K562 (cell line): ENCODE data around the gene PITRM1. TPM values are rescaled to one million over a fixed set of nuclear protein-coding genes. Genes with fewer than 3 reads are reported as not detected.
A peak's percentile ranks its signal among the peaks of the same experiment; 100 is the strongest.

Experiments used
- BRD9 ChIP-seq: fragments of 450-650 bp; IDR thresholded peaks from 2 replicates; pipeline ENCODE4 v1.6.1; 2018; ENCODE audit warnings: low read depth; ENCODE audit not compliant: partially characterized antibody
- CEBPG ChIP-seq, 3 experiments: fragments of 200-800 bp in 1 of 3; sonication (Bioruptor generic) in 1 of 3; sonication (generic) in 1 of 3; formaldehyde crosslinking in 1 of 3; IDR thresholded peaks in 2 of 3; conservative IDR thresholded peaks in 1 of 3; 2 replicates each; pipeline versions ENCODE4 v1.6.1 to v1.8.0; 2016 to 2022; ENCODE audit warnings: missing compliant biosample characterization in 2 of 3, missing genetic modification characterization in 2 of 3, mild to moderate bottlenecking in 1 of 3, missing genetic modification reagents in 1 of 3
- CREB5 ChIP-seq: fragments of 250-450 bp; sonication (Bioruptor Pico); IDR thresholded peaks from 2 replicates; pipeline ENCODE4 v1.5.0; 2020; ENCODE audit warnings: mild to moderate bottlenecking
- CUX1 ChIP-seq: fragments of 200-800 bp; sonication (Bioruptor generic); IDR thresholded peaks from 2 replicates; pipeline ENCODE4 v1.6.1; 2016; ENCODE audit warnings: missing genetic modification characterization, missing compliant biosample characterization
- HNRNPL ChIP-seq: fragments of 200-400 bp; formaldehyde crosslinking; IDR thresholded peaks from 2 replicates; pipeline ENCODE4 v1.6.1; 2017; ENCODE audit warnings: low read depth, mild to moderate bottlenecking, low read length
- KDM1A ChIP-seq, 2 experiments: fragments of 450-650 bp; IDR thresholded peaks; 2 replicates each; pipeline ENCODE4 v1.6.1; 2016; ENCODE audit warnings: mild to moderate bottlenecking in 2 of 2
- PCBP1 ChIP-seq: fragments of 200-400 bp; formaldehyde crosslinking; IDR thresholded peaks from 2 replicates; pipeline ENCODE4 v1.6.1; 2018; ENCODE audit warnings: mild to moderate bottlenecking, low read depth, low read length; ENCODE audit not compliant: poor library complexity, severe bottlenecking
- PML ChIP-seq: IDR thresholded peaks from 2 replicates; pipeline ENCODE4 v1.6.1; 2012; ENCODE audit warnings: low read length, inconsistent platforms
- RBM34 ChIP-seq: fragments of 200-400 bp; formaldehyde crosslinking; IDR thresholded peaks from 2 replicates; pipeline ENCODE4 v1.6.1; 2018; ENCODE audit warnings: low read length, borderline replicate concordance; ENCODE audit not compliant: insufficient read depth
- SPI1 ChIP-seq: IDR thresholded peaks from 2 replicates; pipeline ENCODE4 v1.6.1; 2011; ENCODE audit warnings: low read depth, low read length, control low read depth, borderline replicate concordance
- STAT5A ChIP-seq: IDR thresholded peaks from 2 replicates; pipeline ENCODE4 v1.6.1; 2012; ENCODE audit warnings: low read length, inconsistent platforms, borderline replicate concordance
- TEAD2 ChIP-seq: fragments of 450-650 bp; IDR thresholded peaks from 2 replicates; pipeline ENCODE4 v1.6.1; 2016; ENCODE audit warnings: missing genetic modification characterization, control low read depth, missing compliant biosample characterization
- YY1 ChIP-seq, 3 experiments: IDR thresholded peaks; 2 replicates each; pipeline ENCODE4 v1.6.1; 2011; ENCODE audit warnings: low read length in 2 of 3, mild to moderate bottlenecking in 2 of 3, moderate library complexity in 2 of 3, borderline replicate concordance in 1 of 3, control low read depth in 1 of 3, low read depth in 1 of 3; ENCODE audit not compliant: insufficient read depth in 3 of 3, insufficient replicate concordance in 2 of 3, control insufficient read depth in 1 of 3, insufficient read length in 1 of 3; ENCODE audit errors: extremely low read depth in 1 of 3
- ZNF133 ChIP-seq: fragments of 250-450 bp; sonication (Bioruptor Pico); IDR thresholded peaks from 2 replicates; pipeline ENCODE4 v1.4.0; 2020; ENCODE audit warnings: mild to moderate bottlenecking
- ZNF217 ChIP-seq: sonication (generic); formaldehyde crosslinking; IDR thresholded peaks from 2 replicates; pipeline ENCODE4 v1.8.0; 2022; ENCODE audit warnings: mild to moderate bottlenecking, missing genetic modification reagents
- ZNF57 ChIP-seq: fragments of 450-650 bp; formaldehyde crosslinking; IDR thresholded peaks from 2 replicates; pipeline ENCODE4 v1.4.0; 2020; ENCODE audit warnings: mild to moderate bottlenecking, moderate library complexity
- polyA plus RNA-seq, 8 experiments: library from polyadenylated mRNA; depleted of rRNA in 4 of 8; stranded (reverse) in 5 of 8; unstranded in 3 of 8; fragments of >200 nt; fragmentation: Nextera tagmentation in 2 of 8; fragmentation: Illumina TruSeq in 1 of 8; extraction: Ambion mirVana in 2 of 8; extraction: Trizol in 1 of 8; gene quantifications; 2 replicates each; pipeline versions ENCODE4 v1.2.1 to v1.2.3, GENCODE V29; 2011 to 2014; ENCODE audit warnings: inconsistent platforms in 1 of 8, missing spikeins in 1 of 8
- total RNA-seq, 7 experiments: library from RNA; depleted of rRNA in 6 of 7; stranded (reverse); fragments of >200 nt in 6 of 7; fragmentation: Illumina TruSeq in 2 of 7; extraction: Trizol in 2 of 7; gene quantifications; 2 replicates each; pipeline versions ENCODE4 v1.2.1 to v1.2.3, GENCODE V29; 2011 to 2021; ENCODE audit warnings: low replicate concordance in 1 of 7
- TF ChIP-seq, protein P1 (sequence below): sonication (generic); formaldehyde crosslinking; IDR thresholded peaks from 2 replicates; pipeline ENCODE4 v1.8.1; 2023; ENCODE audit warnings: mild to moderate bottlenecking, missing genetic modification reagents

Gene PITRM1
- total and polyA plus RNA-seq, 9 of the 15 experiments (the other 6 are each of a cell fraction or from before 2014, with no cell fraction given), result 21.1 to 70.4 (median 39.7) TPM

GRCh38 chr10:3095373-3096139 lies 77.0 kb downstream of the PITRM1 start (continued):
- no peak for TF ChIP-seq CUX1 (CRISPR knock-in tag)
- TF ChIP-seq ZNF133, result no peak
- TF ChIP-seq PCBP1, result no peak
- TF ChIP-seq PML, result peak; percentile 48; the same call in 1 of the 2 replicates
- TF ChIP-seq KDM1A (IDR thresholded peaks at IDR 0.05), result peak in 1 of 2 experiments; percentile 17; a peak in 1 of 4 replicates
- no peak for TF ChIP-seq CREB5
- 0 out of 2 replicates have a peak, but pooled peaks have one; percentile 22 for TF ChIP-seq STAT5A
- no peak for TF ChIP-seq ZNF217 (CRISPR knock-in tag)
- peak; percentile 88 for TF ChIP-seq BRD9
- TF ChIP-seq, protein P1, sequence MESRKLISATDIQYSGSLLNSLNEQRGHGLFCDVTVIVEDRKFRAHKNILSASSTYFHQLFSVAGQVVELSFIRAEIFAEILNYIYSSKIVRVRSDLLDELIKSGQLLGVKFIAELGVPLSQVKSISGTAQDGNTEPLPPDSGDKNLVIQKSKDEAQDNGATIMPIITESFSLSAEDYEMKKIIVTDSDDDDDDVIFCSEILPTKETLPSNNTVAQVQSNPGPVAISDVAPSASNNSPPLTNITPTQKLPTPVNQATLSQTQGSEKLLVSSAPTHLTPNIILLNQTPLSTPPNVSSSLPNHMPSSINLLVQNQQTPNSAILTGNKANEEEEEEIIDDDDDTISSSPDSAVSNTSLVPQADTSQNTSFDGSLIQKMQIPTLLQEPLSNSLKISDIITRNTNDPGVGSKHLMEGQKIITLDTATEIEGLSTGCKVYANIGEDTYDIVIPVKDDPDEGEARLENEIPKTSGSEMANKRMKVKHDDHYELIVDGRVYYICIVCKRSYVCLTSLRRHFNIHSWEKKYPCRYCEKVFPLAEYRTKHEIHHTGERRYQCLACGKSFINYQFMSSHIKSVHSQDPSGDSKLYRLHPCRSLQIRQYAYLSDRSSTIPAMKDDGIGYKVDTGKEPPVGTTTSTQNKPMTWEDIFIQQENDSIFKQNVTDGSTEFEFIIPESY (CRISPR knock-in tag), result no peak
- TF ChIP-seq ZNF57, result no peak
- peak in 1 of 3 experiments; percentile 34 for TF ChIP-seq YY1 (IDR thresholded peaks at IDR 0.05; ENCODE audit: borderline replicate concordance in 1 of 3, control insufficient read depth in 1 of 3, extremely low read depth in 1 of 3, insufficient read depth in 3 of 3, insufficient read length in 1 of 3, insufficient replicate concordance in 2 of 3, low read depth in 1 of 3, low read length in 2 of 3)
- TF ChIP-seq SPI1, result no peak
- TF ChIP-seq HNRNPL, result no peak
- no peak for TF ChIP-seq RBM34
- peak; percentile 8; the same call in 1 of the 2 replicates for TF ChIP-seq TEAD2
- TF ChIP-seq CEBPG (CRISPR knock-in tag; IDR thresholded peaks at IDR 0.05), result peak; percentile 39; the same call in 1 of the 2 replicates
- peak; percentile 25 to 49; a peak in 1 of 4 replicates for TF ChIP-seq CEBPG (tag; conservative IDR thresholded peaks at IDR 0.05 in 1 of 2, IDR thresholded peaks at IDR 0.05 in 1 of 2)
